Stomach (tissue), 4 donors: ENCODE data around the gene DGKD.

Experiments used
- CTCF ChIP-seq, 7 experiments: fragments of 450-650 bp in 4 of 7; fragments of 200-600 bp in 3 of 7; sonication (generic) in 3 of 7; IDR thresholded peaks; one replicate each; pipeline ENCODE4 v1.5.1; 2016 to 2019; ENCODE audit warnings: antibody characterized with exemption in 7 of 7, control low read depth in 2 of 7, mild to moderate bottlenecking in 1 of 7
- POLR2A ChIP-seq, 4 donors: fragments of 450-650 bp; IDR thresholded peaks; one replicate each; pipeline ENCODE4 v1.6.1; 2016; ENCODE audit warnings: antibody characterized with exemption in 4 of 4, control low read depth in 2 of 4, mild to moderate bottlenecking in 1 of 4, moderate library complexity in 1 of 4

GRCh38 chr2:233430651-233431050, 76.4 kb downstream of the DGKD start:
- TF ChIP-seq CTCF (IDR thresholded peaks at IDR 0.05) (no peak), POLR2A (IDR thresholded peaks at IDR 0.05) (no peak)
